Kidney epithelial cell (primary cell): ENCODE data around the gene FOXP1. TPM values are rescaled to one million over a fixed set of nuclear protein-coding genes. Genes with fewer than 3 reads are reported as not detected.

Experiments
- DNase-seq: peaks from one replicate; pipeline ENCODE4 v3.0.0-alpha.2; 2010; ENCODE audit warnings: low read depth
- H3K27me3 ChIP-seq: 2 replicates; pipeline ENCODE4 v1.6.0; 2011; ENCODE audit warnings: low read length; ENCODE audit not compliant: control insufficient read depth, insufficient read depth
- H3K36me3 ChIP-seq: 2 replicates; pipeline ENCODE4 v1.5.1; 2011; ENCODE audit warnings: low read length; ENCODE audit not compliant: control insufficient read depth, insufficient read depth
- H3K4me3 ChIP-seq: 2 replicates; pipeline ENCODE4 v1.5.1; 2011; ENCODE audit warnings: low read depth, mild to moderate bottlenecking, control low read depth, low read length
- CTCF ChIP-seq: IDR thresholded peaks from 2 replicates; pipeline ENCODE4 v1.5.1; 2011; ENCODE audit warnings: mild to moderate bottlenecking, moderate library complexity, low read length, control low read depth, inconsistent platforms; ENCODE audit not compliant: insufficient read depth, poor library complexity, severe bottlenecking
- total RNA-seq: library from RNA; depleted of rRNA; stranded (reverse); fragments of >200 nt; gene quantifications from 2 replicates; pipeline ENCODE4 v1.2.3, GENCODE V29; 2015

The FOXP1 gene
- total RNA-seq, 1 donor from 2014 or later, result 75.0 TPM

GRCh38 chr3:71505767-71506350 is 77.7 kb downstream of the FOXP1 start:
- no peaks in the 10 kb centered on the region for H3K36me3 ChIP-seq
- DNase-seq, result no peak
- H3K4me3 ChIP-seq, result no peak overlapping the region
- TF ChIP-seq CTCF, result no peak
- H3K27me3 ChIP-seq, result no peaks in the 10 kb centered on the region

GRCh38 chr3:71504250-71505036 is 79.1 kb downstream of the FOXP1 start:
- no peaks in the 10 kb centered on the region for H3K27me3 ChIP-seq
- no peak overlapping the region for H3K4me3 ChIP-seq
- peak; percentile 89 for DNase-seq
- TF ChIP-seq CTCF, result no peak
- H3K36me3 ChIP-seq, result no peaks in the 10 kb centered on the region

- H3K36me3 ChIP-seq, result no peaks in the 10 kb centered on the region
- no peaks in the 10 kb centered on the region for H3K27me3 ChIP-seq
- no peak overlapping the region for H3K4me3 ChIP-seq
- no peak for DNase-seq
- TF ChIP-seq CTCF, result no peak
These were observed 79.8 kb downstream of the FOXP1 start for GRCh38 chr3:71503525-71504249.

GRCh38 chr3:71502066-71502625 is 81.4 kb downstream of the FOXP1 start:
- no peaks in the 10 kb centered on the region for H3K36me3 ChIP-seq
- DNase-seq, result no peak

GRCh38 chr3:71500696-71501095 is 82.8 kb downstream of the FOXP1 start:
- TF ChIP-seq CTCF, result no peak

More at GRCh38 chr3:71502066-71502625, 81.4 kb downstream of the FOXP1 start:
- TF ChIP-seq CTCF, result no peak
- H3K27me3 ChIP-seq, result no peaks in the 10 kb centered on the region
- H3K4me3 ChIP-seq, result no peak overlapping the region

More at GRCh38 chr3:71500696-71501095, 82.8 kb downstream of the FOXP1 start:
- no peak for DNase-seq
- Histone ChIP-seq H3K27me3 (no peaks in the 10 kb centered on the region), H3K4me3 (no peak overlapping the region), H3K36me3 (no peaks in the 10 kb centered on the region)
